ENCODE measurements around the gene PAX2. TPM values are rescaled to one million over a fixed set of nuclear protein-coding genes. Genes with fewer than 3 reads are reported as not detected.

Gene PAX2
- total and polyA plus RNA-seq, 2 donors from 2014 or later: 28.3 to 102 TPM

- no peaks in the 10 kb centered on the region for H3K9me3 ChIP-seq (ENCODE audit: control insufficient read depth in 2 of 3, insufficient read depth in 1 of 3, low read length in 3 of 3)
- no peak overlapping the region for H3K27ac ChIP-seq (ENCODE audit: low read depth in 2 of 2, low read length in 2 of 2)
- H3K4me3 ChIP-seq (ENCODE audit: low read length in 3 of 3): no peak overlapping the region
- intact Hi-C loops (cut with DNase I): no loop called here
- FAIRE-seq: no peak
- TF ChIP-seq CTCF (IDR thresholded peaks at IDR 0.05; ENCODE audit: borderline replicate concordance, extremely low read depth, insufficient read depth): no peak
- H3K9ac ChIP-seq (ENCODE audit: low read length in 3 of 3): no peak overlapping the region
- no peak for DNase-seq
- no peaks in the 10 kb centered on the region for H3K36me3 ChIP-seq (ENCODE audit: control insufficient read depth in 2 of 3, insufficient read depth in 3 of 3, low read length in 3 of 3)
- no peaks in the 10 kb centered on the region for H3K27me3 ChIP-seq (ENCODE audit: control insufficient read depth, insufficient read depth, low read length)
- H3K4me1 ChIP-seq (ENCODE audit: control insufficient read depth in 2 of 3, insufficient read depth in 2 of 3, low read depth in 1 of 3, low read length in 3 of 3): no peaks in the 10 kb centered on the region
These were observed 54.5 kb downstream of the PAX2 start for GRCh38 chr10:100799881-100800280.

GRCh38 chr10:100800931-100801330, 55.5 kb downstream of the PAX2 start:
- FAIRE-seq (no peak), DNase-seq (no peak)
- H3K36me3 ChIP-seq (ENCODE audit: control insufficient read depth in 2 of 3, insufficient read depth in 3 of 3, low read length in 3 of 3): no peaks in the 10 kb centered on the region

GRCh38 chr10:100802196-100802595, 56.8 kb downstream of the PAX2 start:
- peaks cover 7 to 10% (median 8%) of the 10 kb centered on the region in 3 donors for H3K36me3 ChIP-seq (ENCODE audit: control insufficient read depth in 2 of 3, insufficient read depth in 3 of 3, low read length in 3 of 3)
- DNase-seq (no peak), FAIRE-seq (no peak)
- no peaks in the 10 kb centered on the region for H3K9me3 ChIP-seq (ENCODE audit: control insufficient read depth in 2 of 3, insufficient read depth in 1 of 3, low read length in 3 of 3)
- H3K4me1 ChIP-seq (ENCODE audit: control insufficient read depth in 2 of 3, insufficient read depth in 2 of 3, low read depth in 1 of 3, low read length in 3 of 3): no peaks in the 10 kb centered on the region
- H3K4me3 ChIP-seq (ENCODE audit: low read length in 3 of 3): no peak overlapping the region
- no peak overlapping the region for H3K27ac ChIP-seq (ENCODE audit: low read depth in 2 of 2, low read length in 2 of 2)
- H3K9ac ChIP-seq (ENCODE audit: low read length in 3 of 3): no peak overlapping the region
- no peak for TF ChIP-seq CTCF (IDR thresholded peaks at IDR 0.05; ENCODE audit: borderline replicate concordance, extremely low read depth, insufficient read depth)
- H3K27me3 ChIP-seq (ENCODE audit: control insufficient read depth, insufficient read depth, low read length): no peaks in the 10 kb centered on the region
- intact Hi-C loops (cut with DNase I): no loop called here

More at GRCh38 chr10:100800931-100801330, 55.5 kb downstream of the PAX2 start:
- Histone ChIP-seq H3K27ac (ENCODE audit: low read depth in 2 of 2, low read length in 2 of 2) (no peak overlapping the region), H3K4me1 (ENCODE audit: control insufficient read depth in 2 of 3, insufficient read depth in 2 of 3, low read depth in 1 of 3, low read length in 3 of 3) (no peaks in the 10 kb centered on the region), H3K9me3 (ENCODE audit: control insufficient read depth in 2 of 3, insufficient read depth in 1 of 3, low read length in 3 of 3) (no peaks in the 10 kb centered on the region), H3K4me3 (ENCODE audit: low read length in 3 of 3) (no peak overlapping the region), H3K27me3 (ENCODE audit: control insufficient read depth, insufficient read depth, low read length) (no peaks in the 10 kb centered on the region), H3K9ac (ENCODE audit: low read length in 3 of 3) (no peak overlapping the region)
- no peak for TF ChIP-seq CTCF (IDR thresholded peaks at IDR 0.05; ENCODE audit: borderline replicate concordance, extremely low read depth, insufficient read depth)
- intact Hi-C loops (cut with DNase I): no loop called here

- Histone ChIP-seq H3K4me3 (ENCODE audit: low read length in 3 of 3) (no peak overlapping the region), H3K9me3 (ENCODE audit: control insufficient read depth in 2 of 3, insufficient read depth in 1 of 3, low read length in 3 of 3) (no peaks in the 10 kb centered on the region), H3K4me1 (ENCODE audit: control insufficient read depth in 2 of 3, insufficient read depth in 2 of 3, low read depth in 1 of 3, low read length in 3 of 3) (no peaks in the 10 kb centered on the region), H3K27ac (ENCODE audit: low read depth in 2 of 2, low read length in 2 of 2) (no peak overlapping the region), H3K36me3 (ENCODE audit: control insufficient read depth in 2 of 3, insufficient read depth in 3 of 3, low read length in 3 of 3) (peaks cover 7 to 10% (median 9%) of the 10 kb centered on the region in 3 donors), H3K9ac (ENCODE audit: low read length in 3 of 3) (no peak overlapping the region), H3K27me3 (ENCODE audit: control insufficient read depth, insufficient read depth, low read length) (no peaks in the 10 kb centered on the region)
- no peak for TF ChIP-seq CTCF (IDR thresholded peaks at IDR 0.05; ENCODE audit: borderline replicate concordance, extremely low read depth, insufficient read depth)
- DNase-seq (no peak), FAIRE-seq (no peak)
- intact Hi-C loops (cut with DNase I): no loop called here
These were observed 57.2 kb downstream of the PAX2 start for GRCh38 chr10:100802607-100803006.
